GM19467 (cell line): ENCODE measurements around the gene ZFP1.
"Not testable (repeated sequence)": the region's sequence is repeated elsewhere in the genome, so short reads cannot be mapped to it uniquely, and the experiment has no call there.

Source experiments
- ATAC-seq: cut with Tn5 transposase; IDR thresholded peaks from one replicate; pipeline ENCODE4 v1.9.1; 2021; ENCODE audit warnings: mild to moderate bottlenecking, moderate library complexity; ENCODE audit not compliant: unreplicated experiment

ZFP1 gene

GRCh38 chr16:75203096-75203495 is 54.8 kb downstream of the ZFP1 start:
- no peak for ATAC-seq

- ATAC-seq = no peak
These were observed 55.5 kb downstream of the ZFP1 start for GRCh38 chr16:75203667-75204409.

GRCh38 chr16:75204410-75204758 is 56.1 kb downstream of the ZFP1 start:
- ATAC-seq = no peak

DNA sequence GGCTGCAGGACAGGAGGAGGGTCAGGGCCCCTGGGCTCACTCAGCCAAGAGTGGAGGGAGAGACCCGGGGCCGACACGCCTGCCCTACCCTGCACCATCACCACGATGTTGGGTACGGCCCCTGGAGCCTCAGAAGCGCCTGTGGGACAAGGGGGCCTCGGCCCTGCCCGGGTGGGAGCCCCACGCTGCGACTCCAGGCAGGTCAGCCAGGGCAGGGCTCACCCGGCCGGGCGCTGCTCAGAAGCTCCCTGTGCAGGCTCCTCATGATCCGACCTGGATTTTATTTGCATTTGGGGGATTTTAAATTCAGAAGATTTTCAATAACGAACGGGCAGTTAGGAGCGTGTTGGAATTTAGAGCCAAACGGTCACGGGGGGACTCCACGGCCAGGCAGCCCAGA is 56.6 kb downstream of the ZFP1 start:
- not testable (repeated sequence) for ATAC-seq

DNA sequence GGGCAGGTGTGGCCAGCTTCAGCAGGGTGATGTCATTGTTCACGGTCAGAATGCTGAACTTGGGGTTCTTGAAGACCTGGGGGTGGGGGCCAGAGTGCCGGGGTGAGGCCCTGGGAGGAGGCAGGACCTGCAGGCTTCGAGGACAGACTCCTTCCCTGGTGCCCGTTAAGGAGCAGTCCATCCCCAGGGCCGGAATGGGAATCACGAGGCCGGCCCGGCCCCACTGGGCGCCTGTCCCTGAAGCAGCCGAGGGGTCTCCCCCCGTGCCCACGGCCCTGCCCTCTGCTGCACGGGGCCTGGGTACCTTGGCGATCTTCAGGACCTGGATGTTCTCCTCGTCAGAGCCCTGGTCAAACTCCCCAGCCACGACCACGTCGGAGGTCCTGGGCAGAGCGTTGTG is 57.1 kb downstream of the ZFP1 start:
- ATAC-seq = not testable (repeated sequence)

- ATAC-seq = not testable (repeated sequence)
These were observed 57.8 kb downstream of the ZFP1 start for GRCh38 chr16:75205961-75206748.

DNA sequence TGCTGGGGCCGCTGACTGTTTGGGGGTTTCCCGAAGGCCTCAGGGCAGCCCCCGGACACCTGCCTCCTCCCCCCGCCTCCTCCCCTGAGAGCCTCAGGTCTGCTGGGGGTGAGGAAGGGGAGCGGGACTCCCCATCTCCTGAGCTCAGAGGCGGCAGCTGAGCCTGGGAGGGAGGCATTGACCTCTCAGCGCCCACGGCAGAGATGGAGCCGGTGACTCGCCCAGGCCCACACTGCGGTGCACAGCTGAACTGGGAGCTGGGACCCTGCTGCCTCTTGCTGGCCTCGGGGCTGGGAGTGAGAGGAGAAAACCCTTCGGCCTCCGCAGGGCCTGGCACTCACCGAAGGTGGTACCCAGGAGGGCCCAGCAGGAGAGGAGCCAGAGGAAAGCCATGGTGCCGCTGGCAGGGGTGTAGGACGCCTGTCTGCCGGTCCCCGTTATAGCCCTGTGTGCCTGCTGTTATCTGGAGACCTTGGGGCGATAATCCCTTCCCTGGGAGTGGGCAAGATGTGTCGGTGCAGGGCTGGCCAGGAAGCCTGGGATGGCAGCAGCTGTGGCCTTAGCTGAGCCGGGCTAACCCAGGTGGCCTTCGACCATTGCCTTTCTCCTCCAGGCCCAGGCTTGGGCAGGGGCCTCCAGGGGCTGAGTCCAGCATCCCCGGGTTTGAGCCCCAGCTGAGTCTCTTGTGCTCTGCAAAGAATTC is 58.6 kb downstream of the ZFP1 start, which contains the start of gene CTRB2:
Gene CTRB2 (minus strand): TSS at position 413 of the 703 bp plus-strand sequence. CDS start 20 bp downstream, at position 393.
- no peak for ATAC-seq

DNA sequence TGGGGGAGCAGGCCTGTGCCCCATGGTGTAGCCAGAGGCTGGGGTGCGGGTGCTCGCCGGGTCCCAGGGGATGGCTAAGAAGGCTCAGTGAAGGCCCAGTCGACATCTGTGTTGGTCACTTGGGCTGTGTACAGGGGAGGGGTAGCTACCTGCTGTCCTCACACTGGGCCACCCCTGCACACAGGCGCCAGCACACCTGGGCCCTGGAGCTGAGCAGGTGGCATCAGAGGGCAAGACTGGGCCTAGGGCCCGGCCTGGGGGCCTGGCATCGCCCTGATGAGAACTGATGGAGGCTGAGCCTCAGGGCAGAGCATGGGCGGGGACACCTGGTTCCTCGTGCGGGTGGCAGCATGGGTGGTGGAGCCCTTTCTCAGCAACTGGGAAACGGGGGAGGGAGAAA is 59.5 kb downstream of the ZFP1 start:
- no peak for ATAC-seq

GRCh38 chr16:75208242-75208825 is 60.0 kb downstream of the ZFP1 start:
- no peak for ATAC-seq

GRCh38 chr16:75208861-75209505 is 60.7 kb downstream of the ZFP1 start:
- ATAC-seq = no peak

DNA sequence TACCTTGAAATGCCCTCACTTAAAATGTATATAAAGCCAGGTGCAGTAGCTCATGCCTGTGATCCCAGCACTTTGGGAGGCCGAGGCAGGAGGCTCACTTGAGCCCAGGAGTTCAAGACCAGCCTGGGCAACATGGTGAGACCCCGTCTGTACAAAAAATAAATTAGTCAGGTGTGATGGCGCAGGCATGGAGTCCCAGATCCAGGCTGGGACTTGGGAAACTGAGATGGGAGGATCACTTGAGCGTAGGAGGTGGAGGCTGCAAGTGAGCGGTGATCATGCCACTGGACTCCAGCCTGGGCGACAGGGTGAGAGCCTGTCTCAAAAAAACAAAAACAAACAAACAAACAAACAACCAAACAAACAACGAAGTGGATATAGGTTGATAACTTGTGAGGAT is 61.2 kb downstream of the ZFP1 start:
- ATAC-seq = not testable (repeated sequence)

DNA sequence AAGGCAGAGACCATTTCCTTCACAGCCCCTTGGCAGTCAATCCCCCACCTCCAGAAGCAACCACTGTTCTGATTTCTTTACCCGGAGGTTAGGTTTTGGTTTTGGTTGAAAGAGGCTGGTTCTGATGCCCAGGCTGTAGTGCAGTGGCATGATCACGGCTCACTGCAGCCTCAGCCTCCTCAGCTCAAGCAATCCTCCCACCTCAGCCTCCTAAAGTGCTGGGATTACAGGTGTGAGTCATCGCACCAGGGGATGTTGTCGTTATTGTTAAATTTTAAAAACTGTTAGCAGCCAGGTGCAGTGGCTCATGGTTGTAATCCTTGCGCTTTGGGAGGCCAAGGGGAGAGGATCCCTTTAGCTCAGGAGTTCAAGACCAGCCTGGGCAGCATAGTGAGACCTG is 61.6 kb downstream of the ZFP1 start:
- no peak for ATAC-seq

DNA sequence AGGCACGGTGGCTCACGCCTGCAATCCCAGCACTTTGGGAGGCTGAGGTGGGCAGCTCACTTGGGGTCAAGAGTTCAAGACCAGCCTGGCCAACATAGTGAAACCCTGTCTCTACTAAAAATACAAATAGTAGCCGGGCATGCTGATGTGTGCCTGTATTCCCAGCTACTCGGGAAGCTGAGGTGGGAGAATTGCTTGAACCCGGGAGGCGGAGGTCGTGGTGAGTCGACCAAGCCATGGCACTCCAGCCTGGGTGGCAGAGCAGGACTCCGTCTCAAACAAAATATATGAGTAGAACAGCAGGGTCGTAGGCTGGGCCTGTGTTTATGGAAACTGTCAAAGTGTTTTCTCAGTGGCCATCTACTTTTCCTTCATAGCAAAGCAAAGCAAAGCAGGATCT is 63.0 kb downstream of the ZFP1 start:
- not testable (repeated sequence) for ATAC-seq

DNA sequence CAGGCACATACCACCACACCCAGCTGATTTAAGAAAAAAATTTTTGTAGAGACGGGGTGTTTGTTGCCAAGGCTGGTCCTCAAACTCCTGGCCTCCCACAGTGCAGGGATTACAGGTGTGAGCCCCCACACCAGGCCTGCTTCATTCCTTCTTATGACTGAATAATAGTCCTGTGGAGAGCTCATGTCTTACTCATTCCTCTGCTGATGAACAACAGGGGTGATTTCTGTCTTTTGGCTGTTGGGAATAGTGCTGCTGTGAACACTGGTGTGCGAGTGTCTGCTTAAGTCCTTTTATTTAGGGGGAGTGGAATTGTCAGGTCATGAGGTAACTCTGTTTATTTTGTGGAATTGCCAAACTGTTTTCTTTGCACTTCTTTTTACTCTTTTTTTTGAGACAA is 67.8 kb downstream of the ZFP1 start:
- ATAC-seq = no peak

- ATAC-seq = no peak
These were observed 68.3 kb downstream of the ZFP1 start for GRCh38 chr16:75216576-75216975.

GRCh38 chr16:75217389-75217851 is 69.1 kb downstream of the ZFP1 start:
- ATAC-seq = no peak

DNA sequence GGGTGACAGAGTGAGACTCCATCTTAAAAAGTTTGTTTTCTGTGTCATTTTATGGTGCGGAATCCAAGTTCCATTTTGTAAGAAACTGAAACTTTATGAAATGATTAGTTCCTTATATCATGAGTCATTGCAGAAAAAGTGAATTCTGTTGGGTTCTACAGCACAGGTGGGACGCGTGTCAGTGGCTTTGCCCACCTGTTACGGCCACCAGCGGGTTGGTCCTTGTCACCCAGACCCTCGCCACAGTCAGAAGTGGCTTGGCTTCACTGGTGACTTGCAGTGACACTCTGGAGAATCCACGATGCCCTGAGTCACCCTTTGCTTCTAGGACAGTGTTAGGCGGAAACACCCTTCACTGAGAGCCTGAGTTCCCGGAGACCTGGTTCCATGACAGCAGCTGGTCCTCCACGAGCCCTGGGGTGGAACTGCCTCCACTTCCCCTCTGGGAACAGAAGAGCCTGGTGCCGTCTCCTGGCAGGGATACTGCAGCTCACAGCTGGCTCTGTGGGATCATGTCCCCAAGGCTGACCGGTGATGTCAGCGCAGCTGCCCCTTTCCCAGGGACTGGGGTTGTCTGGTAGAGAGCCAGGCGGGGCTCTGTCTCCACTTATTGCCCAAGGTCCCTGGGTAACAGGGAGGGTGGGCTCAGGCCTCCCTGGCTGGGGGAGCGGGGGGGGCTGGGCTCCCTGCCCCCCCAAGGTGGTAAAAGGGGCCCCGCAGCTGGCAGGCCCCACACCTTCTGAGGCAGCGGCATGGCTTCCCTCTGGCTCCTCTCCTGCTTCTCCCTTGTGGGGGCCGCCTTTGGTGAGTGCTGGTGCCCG is 70.1 kb downstream of the ZFP1 start, which contains the start of gene CTRB1:
Gene CTRB1 (plus strand): TSS at position 733 of the 821 bp plus-strand sequence. CDS start 20 bp downstream, at position 753.
- ATAC-seq = peak; percentile 53

- ATAC-seq = no peak
These were observed 70.8 kb downstream of the ZFP1 start for GRCh38 chr16:75219088-75219487.

DNA sequence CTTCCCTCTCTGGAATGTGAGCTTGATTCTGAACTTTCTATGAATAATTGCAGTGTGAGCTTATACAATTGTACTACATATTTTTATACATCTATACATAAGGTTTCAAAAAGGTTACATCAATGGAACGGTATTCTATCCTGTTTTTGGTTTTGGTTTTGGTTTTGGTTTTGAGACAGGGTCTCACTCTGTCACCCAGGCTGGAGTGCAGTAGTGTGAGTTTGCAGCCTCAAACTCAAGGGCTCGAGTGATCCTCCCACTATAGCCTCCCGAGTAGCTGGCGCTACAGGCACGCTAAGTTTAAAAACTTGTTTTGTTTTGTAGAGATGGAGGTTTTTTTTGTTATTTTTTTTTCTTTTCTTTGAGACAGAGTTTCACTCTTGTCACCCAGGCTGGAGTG is 71.5 kb downstream of the ZFP1 start:
- ATAC-seq = peak; percentile 71
